ENCODE data around the gene BPGM.
"Not testable (repeated sequence)": the region's sequence is repeated elsewhere in the genome, so short reads cannot be mapped to it uniquely, and the experiment has no call there.

Gene BPGM

GRCh38 chr7:134640842-134641715 is 5.6 kb upstream of the BPGM start:
- TF ChIP-seq CTCF (IDR thresholded peaks at IDR 0.05) = no peak
- Mint-ChIP-seq H3K4me1 (no peaks in the 10 kb centered on the region), H3K4me3 (no peak overlapping the region), H3K27me3 (ENCODE audit: low read depth, poor library complexity) (peaks cover 34% of the 10 kb centered on the region), H3K27ac (no peak overlapping the region), H3K9me3 (peaks cover 13% of the 10 kb centered on the region), H3K36me3 (ENCODE audit: low read depth) (no peaks in the 10 kb centered on the region)
- no peak for DNase-seq

DNA sequence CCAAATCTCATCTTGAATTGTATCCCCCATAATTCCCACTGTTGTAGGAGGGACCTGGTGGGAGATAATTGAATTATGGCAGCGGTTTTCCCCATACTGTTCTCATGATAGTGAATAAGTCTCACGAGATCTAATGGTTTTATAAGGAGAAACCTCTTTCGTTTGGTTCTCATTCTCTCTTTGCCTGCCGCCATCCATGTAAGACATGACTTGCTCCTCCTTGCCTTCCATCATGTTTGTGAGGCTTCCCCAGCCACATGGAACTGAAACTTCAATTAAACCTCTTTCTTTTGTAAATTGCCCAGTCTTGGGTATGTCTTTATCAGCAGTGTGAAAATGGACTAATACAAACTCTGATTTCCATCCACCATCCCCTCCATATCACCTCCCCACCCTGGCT is 4.7 kb upstream of the BPGM start:
- not testable (repeated sequence) for H3K4me3 Mint-ChIP-seq; H3K4me1 Mint-ChIP-seq; DNase-seq; H3K36me3 Mint-ChIP-seq (ENCODE audit: low read depth); H3K27ac Mint-ChIP-seq
- Mint-ChIP-seq H3K27me3 (ENCODE audit: low read depth, poor library complexity) (peaks cover 34% of the 10 kb centered on the region), H3K9me3 (peaks cover 13% of the 10 kb centered on the region)

DNA sequence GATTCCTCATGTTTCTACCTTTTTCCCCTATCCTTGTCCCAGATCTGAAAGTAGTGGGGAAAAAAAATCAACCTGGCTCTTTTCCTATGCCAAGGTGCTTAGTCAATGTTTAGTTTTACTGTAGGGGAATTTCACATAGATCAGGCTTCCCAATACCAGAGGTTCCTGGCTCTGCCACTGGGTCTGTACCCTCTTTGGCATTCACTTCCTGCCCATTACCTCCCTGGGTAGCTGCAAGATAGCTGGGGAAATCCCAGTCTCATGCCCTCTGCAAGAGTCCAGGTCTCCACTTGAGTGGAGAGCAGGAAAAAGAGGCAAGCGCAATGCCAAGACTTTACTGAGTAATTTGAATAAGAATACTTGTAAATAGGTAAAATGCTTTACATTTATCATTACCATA is 3.5 kb upstream of the BPGM start:
- H3K9me3 Mint-ChIP-seq = peaks cover 13% of the 10 kb centered on the region
- peaks cover 31% of the 10 kb centered on the region for H3K27me3 Mint-ChIP-seq (ENCODE audit: low read depth, poor library complexity)
- H3K4me1 Mint-ChIP-seq = peaks cover under 1% of the 10 kb centered on the region
- no peak overlapping the region for H3K4me3 Mint-ChIP-seq
- TF ChIP-seq CTCF (IDR thresholded peaks at IDR 0.05) = no peak
- no peak for DNase-seq
- H3K36me3 Mint-ChIP-seq (ENCODE audit: low read depth) = no peaks in the 10 kb centered on the region
- H3K27ac Mint-ChIP-seq = no peak overlapping the region

- H3K4me1 Mint-ChIP-seq = peaks cover 9% of the 10 kb centered on the region
- H3K27ac Mint-ChIP-seq = no peak overlapping the region
- peaks cover 19% of the 10 kb centered on the region for H3K27me3 Mint-ChIP-seq (ENCODE audit: low read depth, poor library complexity)
- no peak for TF ChIP-seq CTCF (IDR thresholded peaks at IDR 0.05)
- no peak for DNase-seq
- H3K9me3 Mint-ChIP-seq = peaks cover 13% of the 10 kb centered on the region
- H3K4me3 Mint-ChIP-seq = no peak overlapping the region
- peaks cover 8% of the 10 kb centered on the region for H3K36me3 Mint-ChIP-seq (ENCODE audit: low read depth)
These were observed 1.2 kb upstream of the BPGM start for GRCh38 chr7:134645478-134645877.

GRCh38 chr7:134645935-134646334 is 718 bp upstream of the BPGM start:
- no peak for DNase-seq
- H3K36me3 Mint-ChIP-seq (ENCODE audit: low read depth) = peaks cover 8% of the 10 kb centered on the region
- H3K9me3 Mint-ChIP-seq = peaks cover 13% of the 10 kb centered on the region
- H3K27me3 Mint-ChIP-seq (ENCODE audit: low read depth, poor library complexity) = peaks cover 15% of the 10 kb centered on the region
- peaks cover 9% of the 10 kb centered on the region for H3K4me1 Mint-ChIP-seq
- H3K4me3 Mint-ChIP-seq = no peak overlapping the region
- no peak overlapping the region for H3K27ac Mint-ChIP-seq
- no peak for TF ChIP-seq CTCF (IDR thresholded peaks at IDR 0.05)

DNA sequence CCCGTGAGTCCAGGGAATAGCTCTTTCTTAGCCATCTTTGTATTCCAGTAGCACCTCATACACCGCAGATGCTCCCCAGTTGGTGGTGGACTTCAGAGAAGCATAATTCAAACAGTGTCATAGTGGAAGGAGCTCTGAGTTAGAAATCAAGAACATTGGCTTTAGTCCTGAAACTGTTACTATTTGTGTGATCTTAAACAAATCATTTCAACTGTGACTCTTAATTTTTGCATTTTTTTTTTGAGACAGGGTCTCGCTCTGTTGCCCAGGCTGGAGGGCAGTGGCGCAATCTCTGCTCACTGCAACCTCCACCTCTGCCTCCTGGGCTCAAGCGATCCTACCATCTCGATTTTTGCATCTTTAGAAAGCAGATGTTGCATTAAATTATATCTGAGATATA is 1.8 kb downstream of the BPGM start:
- H3K4me3 Mint-ChIP-seq = no peak overlapping the region
- peaks cover 9% of the 10 kb centered on the region for H3K4me1 Mint-ChIP-seq
- H3K27me3 Mint-ChIP-seq (ENCODE audit: low read depth, poor library complexity) = no peaks in the 10 kb centered on the region
- no peak for TF ChIP-seq CTCF (IDR thresholded peaks at IDR 0.05)
- no peak for DNase-seq
- no peak overlapping the region for H3K27ac Mint-ChIP-seq
- H3K9me3 Mint-ChIP-seq = no peaks in the 10 kb centered on the region
- peaks cover 8% of the 10 kb centered on the region for H3K36me3 Mint-ChIP-seq (ENCODE audit: low read depth)
